A549 (cell line): Measurements from ENCODE around the gene C20orf96. TPM values are rescaled to one million over a fixed set of nuclear protein-coding genes. Genes with fewer than 3 reads are reported as not detected.

ENCODE experiments used
- ATAC-seq, 2 experiments: fragments of 200-7000 bp in 1 of 2; fragments of >200 bp in 1 of 2; cut with Nextera tagmentation in 1 of 2; cut with Tn5 transposase in 1 of 2; 3 replicates each; pipeline versions ENCODE4 v1.8.0 to v1.9.1; 2018 to 2020; ENCODE audit warnings: mild to moderate bottlenecking in 1 of 2, moderate library complexity in 1 of 2
- CTCF ChIA-PET: fragments of 300-600 bp; sonication (Branson Sonifier 250); formaldehyde crosslinking; extraction: SDS; loops from one replicate; lab custom pipeline; 2021; ENCODE audit warnings: antibody characterized with exemption, inconsistent platforms; lab: Yijun Ruan, JAX
- POLR2A ChIA-PET: fragments of 350-600 bp; formaldehyde crosslinking; extraction: SDS; loops from one replicate; lab custom pipeline; 2021; ENCODE audit warnings: antibody characterized with exemption, inconsistent platforms; lab: Yijun Ruan, JAX
- DNase-seq, 2 experiments: peaks; one replicate each; pipeline versions ENCODE4 v3.0.0 to v3.0.0-alpha.2; 2011 to 2016; ENCODE audit warnings: low read depth in 1 of 2, low spot score in 1 of 2
- FAIRE-seq: peaks from 2 replicates; lab custom pipeline; 2011; peaks lifted over from hg19 to GRCh38; lab: Jason Lieb, UNC
- H3K27ac ChIP-seq, 2 experiments: fragments of >200 bp; sonication (Bioruptor Twin); formaldehyde crosslinking; 3 replicates each; pipeline ENCODE4 v1.5.1; 2016 to 2017
- H3K4me1 ChIP-seq: fragments of >200 bp; sonication (Bioruptor Twin); formaldehyde crosslinking; 3 replicates; pipeline ENCODE4 v1.6.1; 2016
- H3K4me2 ChIP-seq: fragments of >200 bp; sonication (Bioruptor Twin); formaldehyde crosslinking; 3 replicates; pipeline ENCODE4 v1.6.1; 2016
- H3K4me3 ChIP-seq: fragments of >200 bp; sonication (Bioruptor Twin); formaldehyde crosslinking; 3 replicates; pipeline ENCODE4 v1.5.1; 2016
- H3K9me3 ChIP-seq: fragments of >200 bp; sonication (Bioruptor Twin); formaldehyde crosslinking; 3 replicates; pipeline ENCODE4 v1.6.1; 2016
- EHF ChIP-seq: fragments of 250-450 bp; sonication (Bioruptor Pico); IDR thresholded peaks from 2 replicates; pipeline ENCODE4 v1.5.0; 2020; ENCODE audit warnings: mild to moderate bottlenecking
- FOSB ChIP-seq: fragments of 250-450 bp; sonication (Bioruptor Pico); IDR thresholded peaks from 2 replicates; pipeline ENCODE4 v1.5.0; 2020; ENCODE audit warnings: mild to moderate bottlenecking, moderate library complexity
- GATA3 ChIP-seq: IDR thresholded peaks from 2 replicates; pipeline ENCODE4 v1.6.1; 2012; ENCODE audit warnings: borderline replicate concordance
- HEYL ChIP-seq: fragments of 250-450 bp; sonication (Bioruptor Pico); IDR thresholded peaks from 2 replicates; pipeline ENCODE4 v1.8.0; 2021; ENCODE audit warnings: mild to moderate bottlenecking, moderate library complexity
- HOXA7 ChIP-seq: fragments of 250-450 bp; sonication (Bioruptor Pico); IDR thresholded peaks from 2 replicates; pipeline ENCODE4 v1.5.0; 2020; ENCODE audit warnings: mild to moderate bottlenecking, moderate library complexity
- HOXB13 ChIP-seq: fragments of 250-450 bp; sonication (Bioruptor Pico); IDR thresholded peaks from 2 replicates; pipeline ENCODE4 v1.5.0; 2020; ENCODE audit warnings: low read depth, mild to moderate bottlenecking, moderate library complexity
- HOXB5 ChIP-seq: fragments of 250-450 bp; sonication (Bioruptor Pico); IDR thresholded peaks from 2 replicates; pipeline ENCODE4 v1.5.0; 2020; ENCODE audit warnings: mild to moderate bottlenecking, moderate library complexity
- JUN ChIP-seq, 2 experiments: fragments of >200 bp; sonication (Bioruptor Twin); formaldehyde crosslinking; IDR thresholded peaks; 2 replicates in 1 of 2; 3 replicates in 1 of 2; pipeline ENCODE4 v1.6.1; 2016 to 2017
- NR3C1 ChIP-seq: fragments of >200 bp; sonication (Bioruptor Twin); formaldehyde crosslinking; IDR thresholded peaks from 3 replicates; pipeline ENCODE4 v1.6.1; 2017
- POLR2A ChIP-seq: IDR thresholded peaks from 2 replicates; pipeline ENCODE4 v1.6.1; 2012; ENCODE audit warnings: mild to moderate bottlenecking, low read length
- POLR2AphosphoS2 ChIP-seq: conservative IDR thresholded peaks from 2 replicates; pipeline ENCODE4 v1.6.1; 2012; ENCODE audit warnings: low read length, improper control_type of control experiment, inconsistent platforms
- RAD21 ChIP-seq, 2 experiments: fragments of >200 bp in 1 of 2; sonication (Bioruptor Twin) in 1 of 2; formaldehyde crosslinking in 1 of 2; IDR thresholded peaks in 1 of 2; conservative IDR thresholded peaks in 1 of 2; 2 replicates in 1 of 2; 3 replicates in 1 of 2; pipeline ENCODE4 v1.6.1; 2012 to 2018; ENCODE audit warnings: inconsistent platforms in 1 of 2
- SMC3 ChIP-seq: fragments of >200 bp; sonication (Bioruptor Twin); formaldehyde crosslinking; IDR thresholded peaks from 3 replicates; pipeline ENCODE4 v1.6.1; 2018; ENCODE audit warnings: inconsistent platforms
- TP53 ChIP-seq: fragments of 250-450 bp; sonication (Bioruptor Pico); IDR thresholded peaks from 2 replicates; pipeline ENCODE4 v1.5.0; 2021; ENCODE audit warnings: mild to moderate bottlenecking, moderate library complexity
- ZC3H11A ChIP-seq: fragments of 450-650 bp; IDR thresholded peaks from 2 replicates; pipeline ENCODE4 v1.6.1; 2014; ENCODE audit warnings: antibody characterized with exemption, mild to moderate bottlenecking
- ZFP36 ChIP-seq: fragments of 450-650 bp; IDR thresholded peaks from 2 replicates; pipeline ENCODE4 v1.6.1; 2014; ENCODE audit warnings: borderline replicate concordance; ENCODE audit not compliant: partially characterized antibody
- ZSCAN20 ChIP-seq: fragments of 250-450 bp; sonication (Bioruptor Pico); IDR thresholded peaks from 2 replicates; pipeline ENCODE4 v1.8.0; 2022; ENCODE audit warnings: mild to moderate bottlenecking, moderate library complexity
- WGBS: methylation state at CpG from one replicate; pipeline ENCODE4 v1.1.6; 2017; ENCODE audit errors: missing lambda C conversion rate; 5-methylcytosine and 5-hydroxymethylcytosine counted together
- polyA plus RNA-seq, 4 experiments: library from polyadenylated mRNA; depleted of rRNA in 3 of 4; stranded (reverse); fragments of >200 nt; fragmentation: RNase III in 1 of 4; extraction: RNeasy Plus Mini Kit Qiagen cat#74134 plus additional on column Dnase treatment in 1 of 4; gene quantifications; 2 replicates in 3 of 4; 3 replicates in 1 of 4; pipeline ENCODE4 v1.2.3, GENCODE V29; 2011 to 2017
- TF ChIP-seq, protein P1 (sequence below): IDR thresholded peaks from 2 replicates; pipeline ENCODE4 v1.6.1; 2012
- TF ChIP-seq, protein P2 (sequence below): fragments of >200 bp; sonication (Bioruptor Twin); formaldehyde crosslinking; IDR thresholded peaks from 3 replicates; pipeline ENCODE4 v1.5.1; 2016
- TF ChIP-seq, protein P3 (sequence below): fragments of 200-600 bp; sonication (generic); IDR thresholded peaks from 2 replicates; pipeline ENCODE4 v1.6.1; 2016; ENCODE audit warnings: antibody characterized with exemption, mild to moderate bottlenecking, moderate library complexity
- TF ChIP-seq, protein P4 (sequence below): fragments of >200 bp; sonication (Bioruptor Twin); formaldehyde crosslinking; IDR thresholded peaks from 3 replicates; pipeline ENCODE4 v1.6.1; 2016
- TF ChIP-seq, protein P5 (sequence below): fragments of 450-650 bp; IDR thresholded peaks from 2 replicates; pipeline ENCODE4 v1.6.1; 2014; ENCODE audit warnings: antibody characterized with exemption
- TF ChIP-seq, protein P6 (sequence below): fragments of 150-350 bp; IDR thresholded peaks from 2 replicates; pipeline ENCODE4 v1.6.1; 2014; ENCODE audit warnings: low read depth, mild to moderate bottlenecking, low read length

The C20orf96 gene
- polyA plus RNA-seq, 2 of the 4 experiments (the other 2 are of a cell fraction): 20.9 to 23.9 TPM

DNA sequence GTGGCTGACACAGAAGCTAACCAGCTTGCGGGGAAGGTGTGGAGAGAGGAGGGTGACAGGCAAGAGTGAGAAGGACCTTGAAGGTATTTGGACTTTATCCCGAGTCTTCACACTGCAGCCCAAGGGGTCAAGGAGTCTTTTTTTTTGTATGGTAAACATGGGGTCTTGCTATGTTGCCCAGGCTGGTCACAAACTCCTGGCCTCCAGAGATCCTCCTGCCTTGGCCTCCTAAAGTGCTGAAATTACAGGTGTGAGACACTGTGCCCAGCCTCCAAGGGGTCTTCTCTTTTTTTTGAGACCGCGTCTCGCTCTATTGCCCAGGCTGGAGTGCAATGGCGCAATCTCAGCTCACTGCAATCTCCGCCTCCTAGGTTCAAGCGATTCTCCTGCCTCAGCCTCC is 44.0 kb upstream of the C20orf96 start:
- DNase-seq (no peak), ATAC-seq (no peak), FAIRE-seq (no peak)
- no peak overlapping the region for H3K27ac ChIP-seq
- no peak overlapping the region for H3K4me2 ChIP-seq
- POLR2A ChIA-PET: no interaction called here
- H3K4me3 ChIP-seq: no peak overlapping the region
- no peak for TF ChIP-seq EHF (CRISPR knock-in tag)
- no peak for TF ChIP-seq GATA3
- TF ChIP-seq, protein P1, sequence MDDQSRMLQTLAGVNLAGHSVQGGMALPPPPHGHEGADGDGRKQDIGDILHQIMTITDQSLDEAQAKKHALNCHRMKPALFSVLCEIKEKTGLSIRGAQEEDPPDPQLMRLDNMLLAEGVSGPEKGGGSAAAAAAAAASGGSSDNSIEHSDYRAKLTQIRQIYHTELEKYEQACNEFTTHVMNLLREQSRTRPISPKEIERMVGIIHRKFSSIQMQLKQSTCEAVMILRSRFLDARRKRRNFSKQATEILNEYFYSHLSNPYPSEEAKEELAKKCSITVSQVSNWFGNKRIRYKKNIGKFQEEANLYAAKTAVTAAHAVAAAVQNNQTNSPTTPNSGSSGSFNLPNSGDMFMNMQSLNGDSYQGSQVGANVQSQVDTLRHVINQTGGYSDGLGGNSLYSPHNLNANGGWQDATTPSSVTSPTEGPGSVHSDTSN: no peak
- no peak for TF ChIP-seq ZSCAN20 (CRISPR knock-in tag)
- no peak for TF ChIP-seq HOXA7 (CRISPR knock-in tag)
- no peak for TF ChIP-seq POLR2A
- TF ChIP-seq NR3C1: no peak
- TF ChIP-seq ZFP36: no peak
- no peak for TF ChIP-seq FOSB (CRISPR knock-in tag)
- TF ChIP-seq HOXB13 (CRISPR knock-in tag): no peak
- TF ChIP-seq ZC3H11A: no peak
- TF ChIP-seq HOXB5 (CRISPR knock-in tag): no peak
- no peak for TF ChIP-seq POLR2AphosphoS2
- WGBS: 94% methylated on average over 8 of the region's 8 CpGs
- H3K4me1 ChIP-seq: peaks cover 14% of the 10 kb centered on the region
- H3K9me3 ChIP-seq: no peaks in the 10 kb centered on the region
- CTCF ChIA-PET: interaction anchor here (1.0 to 6.8 kb wide), 2 partner anchors 12 to 65 kb away, joined by 3 to 77 read pairs; partner anchors contain the start of gene NRSN2

DNA sequence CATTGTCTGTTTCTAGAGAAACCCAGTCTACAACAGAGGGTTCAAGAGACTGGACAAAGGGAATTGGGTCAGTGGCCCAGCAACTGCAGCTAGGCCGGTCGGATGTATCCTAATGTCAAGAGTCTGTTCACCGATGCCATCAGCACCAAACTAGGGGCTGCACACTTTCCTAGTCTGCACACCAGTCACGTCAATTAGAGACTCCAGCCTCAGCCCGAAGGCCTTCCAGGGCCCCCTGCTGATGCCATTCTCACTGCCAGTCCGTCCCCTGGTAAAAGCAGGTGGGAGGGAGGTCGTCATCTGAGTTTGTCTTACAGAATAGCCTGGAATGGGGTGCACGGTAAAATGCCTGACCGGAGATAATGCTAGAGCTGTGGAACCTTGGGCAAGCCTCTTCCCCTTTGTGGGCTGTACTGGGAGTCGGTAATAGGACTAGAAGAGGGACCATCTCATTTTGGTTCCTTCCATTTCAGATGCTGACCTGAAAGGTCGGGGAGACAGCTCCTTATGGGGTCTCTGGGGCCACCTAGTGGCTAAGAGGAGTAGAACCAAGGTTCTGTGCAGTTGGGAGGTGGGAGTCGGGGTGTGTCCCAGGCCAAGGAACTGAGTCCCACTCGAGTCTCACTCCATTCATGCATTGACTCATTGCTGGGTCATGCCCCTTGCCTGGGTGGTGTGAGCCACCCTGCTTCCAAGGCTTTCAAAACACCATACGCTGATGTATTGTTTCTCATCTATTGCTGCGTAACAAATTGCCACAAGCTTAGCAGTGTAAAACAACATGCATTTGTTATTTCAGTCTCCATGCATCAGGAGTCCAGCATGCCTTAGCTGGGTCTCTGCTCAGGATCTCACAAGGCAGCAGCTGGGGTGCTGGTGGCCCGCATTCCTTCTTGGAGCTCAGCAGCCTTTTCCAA is 39.9 kb upstream of the C20orf96 start:
- peak; percentile 79 to 88 for DNase-seq
- ChIA-PET CTCF (interaction anchor here (0.6 to 6.9 kb wide), 54 partner anchors 9 to 408 kb away, joined by 3 to 111 read pairs (median 4); partner anchors contain the start of genes DEFB132, NRSN2 and ZCCHC3), POLR2A (interaction anchor here (0.5 to 3.3 kb wide), 6 partner anchors 10 to 213 kb away, joined by 3 to 15 read pairs (median 4); partner anchors contain the start of genes CSNK2A1, NRSN2, TRIB3 and ZCCHC3)
- Histone ChIP-seq H3K27ac (peak overlapping the region in 1 of 2 experiments; percentile 12; a peak in 1 of 6 replicates), H3K4me1 (peaks cover 32% of the 10 kb centered on the region), H3K4me2 (peak overlapping the region; percentile 74; the same call in 2 of the 3 replicates), H3K9me3 (no peaks in the 10 kb centered on the region), H3K4me3 (no peak overlapping the region)
- ATAC-seq: peak; percentile 25 to 63
- no peak for FAIRE-seq
- TF ChIP-seq, protein P2, sequence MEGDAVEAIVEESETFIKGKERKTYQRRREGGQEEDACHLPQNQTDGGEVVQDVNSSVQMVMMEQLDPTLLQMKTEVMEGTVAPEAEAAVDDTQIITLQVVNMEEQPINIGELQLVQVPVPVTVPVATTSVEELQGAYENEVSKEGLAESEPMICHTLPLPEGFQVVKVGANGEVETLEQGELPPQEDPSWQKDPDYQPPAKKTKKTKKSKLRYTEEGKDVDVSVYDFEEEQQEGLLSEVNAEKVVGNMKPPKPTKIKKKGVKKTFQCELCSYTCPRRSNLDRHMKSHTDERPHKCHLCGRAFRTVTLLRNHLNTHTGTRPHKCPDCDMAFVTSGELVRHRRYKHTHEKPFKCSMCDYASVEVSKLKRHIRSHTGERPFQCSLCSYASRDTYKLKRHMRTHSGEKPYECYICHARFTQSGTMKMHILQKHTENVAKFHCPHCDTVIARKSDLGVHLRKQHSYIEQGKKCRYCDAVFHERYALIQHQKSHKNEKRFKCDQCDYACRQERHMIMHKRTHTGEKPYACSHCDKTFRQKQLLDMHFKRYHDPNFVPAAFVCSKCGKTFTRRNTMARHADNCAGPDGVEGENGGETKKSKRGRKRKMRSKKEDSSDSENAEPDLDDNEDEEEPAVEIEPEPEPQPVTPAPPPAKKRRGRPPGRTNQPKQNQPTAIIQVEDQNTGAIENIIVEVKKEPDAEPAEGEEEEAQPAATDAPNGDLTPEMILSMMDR: peak; percentile 86
- TF ChIP-seq, protein P3, sequence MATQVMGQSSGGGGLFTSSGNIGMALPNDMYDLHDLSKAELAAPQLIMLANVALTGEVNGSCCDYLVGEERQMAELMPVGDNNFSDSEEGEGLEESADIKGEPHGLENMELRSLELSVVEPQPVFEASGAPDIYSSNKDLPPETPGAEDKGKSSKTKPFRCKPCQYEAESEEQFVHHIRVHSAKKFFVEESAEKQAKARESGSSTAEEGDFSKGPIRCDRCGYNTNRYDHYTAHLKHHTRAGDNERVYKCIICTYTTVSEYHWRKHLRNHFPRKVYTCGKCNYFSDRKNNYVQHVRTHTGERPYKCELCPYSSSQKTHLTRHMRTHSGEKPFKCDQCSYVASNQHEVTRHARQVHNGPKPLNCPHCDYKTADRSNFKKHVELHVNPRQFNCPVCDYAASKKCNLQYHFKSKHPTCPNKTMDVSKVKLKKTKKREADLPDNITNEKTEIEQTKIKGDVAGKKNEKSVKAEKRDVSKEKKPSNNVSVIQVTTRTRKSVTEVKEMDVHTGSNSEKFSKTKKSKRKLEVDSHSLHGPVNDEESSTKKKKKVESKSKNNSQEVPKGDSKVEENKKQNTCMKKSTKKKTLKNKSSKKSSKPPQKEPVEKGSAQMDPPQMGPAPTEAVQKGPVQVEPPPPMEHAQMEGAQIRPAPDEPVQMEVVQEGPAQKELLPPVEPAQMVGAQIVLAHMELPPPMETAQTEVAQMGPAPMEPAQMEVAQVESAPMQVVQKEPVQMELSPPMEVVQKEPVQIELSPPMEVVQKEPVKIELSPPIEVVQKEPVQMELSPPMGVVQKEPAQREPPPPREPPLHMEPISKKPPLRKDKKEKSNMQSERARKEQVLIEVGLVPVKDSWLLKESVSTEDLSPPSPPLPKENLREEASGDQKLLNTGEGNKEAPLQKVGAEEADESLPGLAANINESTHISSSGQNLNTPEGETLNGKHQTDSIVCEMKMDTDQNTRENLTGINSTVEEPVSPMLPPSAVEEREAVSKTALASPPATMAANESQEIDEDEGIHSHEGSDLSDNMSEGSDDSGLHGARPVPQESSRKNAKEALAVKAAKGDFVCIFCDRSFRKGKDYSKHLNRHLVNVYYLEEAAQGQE: no peak
- TF ChIP-seq HEYL (CRISPR knock-in tag) (no peak), POLR2AphosphoS2 (peak; percentile 56; the same call in 1 of the 2 replicates), TP53 (CRISPR knock-in tag) (0 out of 2 replicates have a peak, but pooled peaks have one; percentile 22), JUN (IDR thresholded peaks at IDR 0.05) (peak in 1 of 2 experiments; percentile 53; a peak in 1 of 5 replicates), SMC3 (peak; percentile 67), RAD21 (conservative IDR thresholded peaks at IDR 0.05 in 1 of 2, IDR thresholded peaks at IDR 0.05 in 1 of 2) (peak; percentile 84 to 93)
- TF ChIP-seq, protein P4, sequence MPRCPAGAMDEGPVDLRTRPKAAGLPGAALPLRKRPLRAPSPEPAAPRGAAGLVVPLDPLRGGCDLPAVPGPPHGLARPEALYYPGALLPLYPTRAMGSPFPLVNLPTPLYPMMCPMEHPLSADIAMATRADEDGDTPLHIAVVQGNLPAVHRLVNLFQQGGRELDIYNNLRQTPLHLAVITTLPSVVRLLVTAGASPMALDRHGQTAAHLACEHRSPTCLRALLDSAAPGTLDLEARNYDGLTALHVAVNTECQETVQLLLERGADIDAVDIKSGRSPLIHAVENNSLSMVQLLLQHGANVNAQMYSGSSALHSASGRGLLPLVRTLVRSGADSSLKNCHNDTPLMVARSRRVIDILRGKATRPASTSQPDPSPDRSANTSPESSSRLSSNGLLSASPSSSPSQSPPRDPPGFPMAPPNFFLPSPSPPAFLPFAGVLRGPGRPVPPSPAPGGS: no peak
- TF ChIP-seq, protein P5, sequence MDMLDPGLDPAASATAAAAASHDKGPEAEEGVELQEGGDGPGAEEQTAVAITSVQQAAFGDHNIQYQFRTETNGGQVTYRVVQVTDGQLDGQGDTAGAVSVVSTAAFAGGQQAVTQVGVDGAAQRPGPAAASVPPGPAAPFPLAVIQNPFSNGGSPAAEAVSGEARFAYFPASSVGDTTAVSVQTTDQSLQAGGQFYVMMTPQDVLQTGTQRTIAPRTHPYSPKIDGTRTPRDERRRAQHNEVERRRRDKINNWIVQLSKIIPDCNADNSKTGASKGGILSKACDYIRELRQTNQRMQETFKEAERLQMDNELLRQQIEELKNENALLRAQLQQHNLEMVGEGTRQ: no peak
- TF ChIP-seq, protein P6, sequence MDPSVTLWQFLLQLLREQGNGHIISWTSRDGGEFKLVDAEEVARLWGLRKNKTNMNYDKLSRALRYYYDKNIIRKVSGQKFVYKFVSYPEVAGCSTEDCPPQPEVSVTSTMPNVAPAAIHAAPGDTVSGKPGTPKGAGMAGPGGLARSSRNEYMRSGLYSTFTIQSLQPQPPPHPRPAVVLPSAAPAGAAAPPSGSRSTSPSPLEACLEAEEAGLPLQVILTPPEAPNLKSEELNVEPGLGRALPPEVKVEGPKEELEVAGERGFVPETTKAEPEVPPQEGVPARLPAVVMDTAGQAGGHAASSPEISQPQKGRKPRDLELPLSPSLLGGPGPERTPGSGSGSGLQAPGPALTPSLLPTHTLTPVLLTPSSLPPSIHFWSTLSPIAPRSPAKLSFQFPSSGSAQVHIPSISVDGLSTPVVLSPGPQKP: no peak
- WGBS: 51% methylated on average over 16 of the region's 16 CpGs
